CD4-positive, alpha-beta T cell treated with Interferon alpha-2 for 1 hour (primary cell): Measurements from ENCODE around the gene CHIT1.
"Not testable (repeated sequence)": the region's sequence is repeated elsewhere in the genome, so short reads cannot be mapped to it uniquely, and the experiment has no call there.

Experiments used
- DNase-seq, 2 donors: peaks; one replicate each; pipeline ENCODE4 v3.0.0-alpha.2; 2020 to 2022

CHIT1 gene

GRCh38 chr1:203265541-203265940 lies 36.1 kb upstream of the CHIT1 start:
- DNase-seq = no peak

- no peak for DNase-seq
Measured at GRCh38 chr1:203264052-203264501, 34.6 kb upstream of the CHIT1 start.

GRCh38 chr1:203263496-203263895 lies 34.0 kb upstream of the CHIT1 start:
- DNase-seq = no peak

- DNase-seq = not testable (repeated sequence)
Measured at GRCh38 chr1:203256636-203257035, 27.2 kb upstream of the CHIT1 start.

- DNase-seq = not testable (repeated sequence)
Measured at GRCh38 chr1:203254782-203255181, 25.3 kb upstream of the CHIT1 start.

- no peak for DNase-seq
Measured at GRCh38 chr1:203252678-203253077, 23.2 kb upstream of the CHIT1 start.

- DNase-seq = no peak
Measured at GRCh38 chr1:203251466-203251865, 22.0 kb upstream of the CHIT1 start.

- no peak for DNase-seq
Measured at GRCh38 chr1:203250911-203251310, 21.4 kb upstream of the CHIT1 start.

- DNase-seq = no peak
Measured at GRCh38 chr1:203244776-203245175, 15.3 kb upstream of the CHIT1 start.

GRCh38 chr1:203241708-203242107 lies 12.2 kb upstream of the CHIT1 start:
- DNase-seq = not testable (repeated sequence)

GRCh38 chr1:203239526-203240305 lies 10.2 kb upstream of the CHIT1 start:
- DNase-seq = no peak

- no peak for DNase-seq
Measured at GRCh38 chr1:203239081-203239480, 9.6 kb upstream of the CHIT1 start.

GRCh38 chr1:203238535-203238934 lies 9.1 kb upstream of the CHIT1 start:
- no peak for DNase-seq

GRCh38 chr1:203234901-203235300 lies 5.4 kb upstream of the CHIT1 start:
- DNase-seq = not testable (repeated sequence)

- DNase-seq = no peak
Measured at GRCh38 chr1:203228670-203229069, 803 bp downstream of the CHIT1 start.

- no peak for DNase-seq
Measured at GRCh38 chr1:203227371-203228083, 1.9 kb downstream of the CHIT1 start.

- DNase-seq = no peak
Measured at GRCh38 chr1:203225071-203225470, 4.4 kb downstream of the CHIT1 start.

- no peak for DNase-seq
Measured at GRCh38 chr1:203223012-203223775, 6.3 kb downstream of the CHIT1 start.

- no peak for DNase-seq
Measured at GRCh38 chr1:203219934-203220333, 9.5 kb downstream of the CHIT1 start.

GRCh38 chr1:203219171-203219570 lies 10.3 kb downstream of the CHIT1 start:
- no peak for DNase-seq

GRCh38 chr1:203217668-203218067 lies 11.8 kb downstream of the CHIT1 start:
- DNase-seq = no peak

- no peak for DNase-seq
Measured at GRCh38 chr1:203217139-203217655, 12.3 kb downstream of the CHIT1 start.
